H9 (cell line): Measurements from ENCODE around the gene MDH2. TPM values are rescaled to one million over a fixed set of nuclear protein-coding genes. Genes with fewer than 3 reads are reported as not detected.

Experiments
- DNase-seq: peaks from one replicate; pipeline ENCODE4 v3.0.0-alpha.2; 2017
- H2AFZ ChIP-seq: one replicate; pipeline ENCODE4 v1.6.1; 2013; ENCODE audit warnings: mild to moderate bottlenecking, low read length, control low read depth, moderate library complexity
- H2AK5ac ChIP-seq: 2 replicates; pipeline ENCODE4 v1.6.1; 2013; ENCODE audit warnings: low read length, control low read depth, mixed read lengths; ENCODE audit not compliant: insufficient read length
- H2BK120ac ChIP-seq: one replicate; pipeline ENCODE4 v1.6.1; 2013; ENCODE audit warnings: low read depth, mild to moderate bottlenecking, low read length, control low read depth, inconsistent platforms; ENCODE audit not compliant: poor library complexity, severe bottlenecking
- H2BK12ac ChIP-seq: 2 replicates; pipeline ENCODE4 v1.6.1; 2013; ENCODE audit warnings: low read length, control low read depth, mixed read lengths, low read depth; ENCODE audit not compliant: insufficient read length
- H2BK15ac ChIP-seq: 2 replicates; pipeline ENCODE4 v1.6.1; 2013; ENCODE audit warnings: low read depth, low read length, control low read depth
- H2BK20ac ChIP-seq: one replicate; pipeline ENCODE4 v1.6.1; 2013; ENCODE audit warnings: low read depth, mild to moderate bottlenecking, low read length, control low read depth, inconsistent platforms; ENCODE audit not compliant: poor library complexity, severe bottlenecking
- H2BK5ac ChIP-seq: 2 replicates; pipeline ENCODE4 v1.6.1; 2013; ENCODE audit warnings: low read length, control low read depth, mixed read lengths; ENCODE audit not compliant: insufficient read length
- H3K14ac ChIP-seq: 2 replicates; pipeline ENCODE4 v1.6.1; 2013; ENCODE audit warnings: low read length, control low read depth; ENCODE audit not compliant: insufficient read depth
- H3K18ac ChIP-seq: 2 replicates; pipeline ENCODE4 v1.6.1; 2013; ENCODE audit warnings: low read depth, mild to moderate bottlenecking, mixed read lengths, low read length, control low read depth; ENCODE audit not compliant: insufficient read length
- H3K23ac ChIP-seq: 2 replicates; pipeline ENCODE4 v1.6.1; 2013; ENCODE audit warnings: low read length, control low read depth, mixed read lengths, low read depth; ENCODE audit not compliant: insufficient read length
- H3K23me2 ChIP-seq: 2 replicates; pipeline ENCODE4 v1.6.1; 2013; ENCODE audit warnings: low read depth, mild to moderate bottlenecking, mixed read lengths, low read length, control low read depth; ENCODE audit not compliant: insufficient read length, poor library complexity, severe bottlenecking
- H3K27ac ChIP-seq: 2 replicates; pipeline ENCODE4 v1.5.1; 2013; ENCODE audit warnings: low read length, control low read depth, mixed read lengths, low read depth; ENCODE audit not compliant: insufficient read length
- H3K27me3 ChIP-seq: 2 replicates; pipeline ENCODE4 v1.6.1; 2013; ENCODE audit warnings: low read length, control low read depth, inconsistent platforms; ENCODE audit not compliant: insufficient read depth
- H3K4ac ChIP-seq: 2 replicates; pipeline ENCODE4 v1.6.1; 2013; ENCODE audit warnings: low read depth, mild to moderate bottlenecking, control low read depth, inconsistent platforms, low read length, moderate library complexity
- H3K4me1 ChIP-seq: 2 replicates; pipeline ENCODE4 v1.6.1; 2013; ENCODE audit warnings: low read length, control low read depth, inconsistent platforms; ENCODE audit not compliant: insufficient read depth
- H3K4me2 ChIP-seq: 2 replicates; pipeline ENCODE4 v1.6.1; 2013; ENCODE audit warnings: low read length, control low read depth, mixed read lengths; ENCODE audit not compliant: insufficient read length, insufficient read depth
- H3K56ac ChIP-seq: 2 replicates; pipeline ENCODE4 v1.6.1; 2013; ENCODE audit warnings: low read depth, mild to moderate bottlenecking, mixed read lengths, low read length, control low read depth; ENCODE audit not compliant: insufficient read length
- H3K79me1 ChIP-seq: 2 replicates; pipeline ENCODE4 v1.6.1; 2013; ENCODE audit warnings: low read depth, mild to moderate bottlenecking, moderate library complexity, low read length, control low read depth, inconsistent platforms; ENCODE audit not compliant: insufficient read depth, poor library complexity, severe bottlenecking
- H3K79me2 ChIP-seq: 2 replicates; pipeline ENCODE4 v1.6.1; 2013; ENCODE audit warnings: low read length, control low read depth, inconsistent platforms; ENCODE audit not compliant: insufficient read depth
- H3K9ac ChIP-seq: 2 replicates; pipeline ENCODE4 v1.6.1; 2013; ENCODE audit warnings: low read length, control low read depth, mixed read lengths; ENCODE audit not compliant: insufficient read length; ENCODE audit errors: extremely low read depth
- H3K9me3 ChIP-seq: one replicate; pipeline ENCODE4 v1.6.1; 2013; ENCODE audit warnings: low read depth, low read length, inconsistent platforms; ENCODE audit not compliant: control insufficient read depth
- H3T11ph ChIP-seq: one replicate; pipeline ENCODE4 v1.6.1; 2013; ENCODE audit warnings: mild to moderate bottlenecking, low read length, control low read depth, inconsistent platforms
- H4K20me1 ChIP-seq: one replicate; pipeline ENCODE4 v1.6.1; 2013; ENCODE audit not compliant: control insufficient read depth, insufficient read length, insufficient read depth
- H4K5ac ChIP-seq: 2 replicates; pipeline ENCODE4 v1.6.1; 2013; ENCODE audit warnings: low read depth, mild to moderate bottlenecking, mixed read lengths, low read length, control low read depth; ENCODE audit not compliant: insufficient read length
- H4K8ac ChIP-seq: replicated peaks from 2 replicates; pipeline ENCODE4 v1.6.1; 2013; ENCODE audit warnings: low read length, control low read depth, mixed read lengths, low read depth; ENCODE audit not compliant: insufficient read length
- H4K91ac ChIP-seq: 2 replicates; pipeline ENCODE4 v1.6.1; 2013; ENCODE audit warnings: low read depth, mild to moderate bottlenecking, moderate library complexity, mixed read lengths, low read length, control low read depth; ENCODE audit not compliant: insufficient read length
- H3K27ac Mint-ChIP-seq, 3 experiments: 2 replicates in 2 of 3; 3 replicates in 1 of 3; pipeline ENCODE4 v1.8.0; 2020 to 2021; ENCODE audit warnings: mixed read lengths in 3 of 3, mild to moderate bottlenecking in 1 of 3, moderate library complexity in 1 of 3
- H3K27me3 Mint-ChIP-seq: 2 replicates; pipeline ENCODE4 v1.8.0; 2021; ENCODE audit warnings: low read depth, mild to moderate bottlenecking, moderate library complexity, mixed read lengths
- H3K36me3 Mint-ChIP-seq, 3 experiments: 2 replicates in 2 of 3; 3 replicates in 1 of 3; pipeline ENCODE4 v1.8.0; 2020 to 2021; ENCODE audit warnings: low read depth in 3 of 3, mixed read lengths in 3 of 3; ENCODE audit not compliant: insufficient read depth in 1 of 3
- H3K4me1 Mint-ChIP-seq, 2 experiments: 2 replicates each; pipeline ENCODE4 v1.8.0; 2020; ENCODE audit warnings: mixed read lengths in 2 of 2
- H3K4me3 Mint-ChIP-seq, 2 experiments: 2 replicates in 1 of 2; 3 replicates in 1 of 2; pipeline ENCODE4 v1.8.0; 2020 to 2021; ENCODE audit warnings: mild to moderate bottlenecking in 2 of 2, mixed read lengths in 2 of 2, moderate library complexity in 1 of 2
- H3K9me3 Mint-ChIP-seq, 2 experiments: 2 replicates in 1 of 2; 3 replicates in 1 of 2; pipeline ENCODE4 v1.8.0; 2020; ENCODE audit warnings: mild to moderate bottlenecking in 2 of 2, mixed read lengths in 2 of 2, moderate library complexity in 1 of 2
- CTCF ChIP-seq: fragments of 200-600 bp; sonication (generic); conservative IDR thresholded peaks from 3 replicates; pipeline ENCODE4 v1.8.0; 2021; ENCODE audit warnings: antibody characterized with exemption, mild to moderate bottlenecking
- WGBS: extraction: QIAGEN DNeasy Blood & Tissue Kit; methylation state at CpG from one replicate; pipeline ENCODE4 v1.1.7; 2013; ENCODE audit warnings: missing lambda C conversion rate, low lambda C conversion rate, mixed read lengths; ENCODE audit not compliant: insufficient read length; ENCODE audit errors: extremely low coverage; 5-methylcytosine and 5-hydroxymethylcytosine counted together
- total RNA-seq: library from RNA; stranded (reverse); gene quantifications from 2 replicates; pipeline ENCODE4 v1.2.1, GENCODE V29; 2021

The MDH2 gene
- total RNA-seq, 1 experiment from 2014 or later = 260 TPM

GRCh38 chr7:76060842-76061241 is 12.9 kb downstream of the MDH2 start:
- Histone ChIP-seq H4K8ac (no peak overlapping the region), H2BK12ac (no peak overlapping the region)
- peaks cover 70 to 97% (median 89%) of the 10 kb centered on the region in 3 experiments for H3K36me3 Mint-ChIP-seq

More at GRCh38 chr7:76060842-76061241, 12.9 kb downstream of the MDH2 start:
- Histone ChIP-seq H4K91ac (no peak overlapping the region), H3K56ac (no peak overlapping the region), H3K18ac (no peak overlapping the region), H2BK5ac (no peak overlapping the region), H3K9ac (no peak overlapping the region), H3K9me3 (no peaks in the 10 kb centered on the region), H3K4me1 (no peaks in the 10 kb centered on the region), H4K5ac (no peak overlapping the region), H2BK20ac (no peak overlapping the region), H4K20me1 (no peaks in the 10 kb centered on the region), H3K14ac (no peak overlapping the region), H3K79me1 (peaks cover 3% of the 10 kb centered on the region), H2AK5ac (no peak overlapping the region), H3K4me2 (no peak overlapping the region), H2BK15ac (no peak overlapping the region), H3K4ac (no peak overlapping the region), H3K27ac (no peak overlapping the region), H3K27me3 (no peaks in the 10 kb centered on the region), H2AFZ (no peak overlapping the region), H2BK120ac (no peak overlapping the region), H3K23ac (no peak overlapping the region), H3K23me2 (no peaks in the 10 kb centered on the region), H3T11ph (no peak overlapping the region), H3K79me2 (no peaks in the 10 kb centered on the region)
- Mint-ChIP-seq H3K9me3 (no peaks in the 10 kb centered on the region), H3K4me1 (no peaks in the 10 kb centered on the region), H3K27ac (no peak overlapping the region; a peak in 2 of 7 replicates), H3K4me3 (no peak overlapping the region), H3K27me3 (no peaks in the 10 kb centered on the region)
- no peak for TF ChIP-seq CTCF
- DNase-seq = no peak
- WGBS = no CpG with 5 or more reads among the region's 6 CpGs
